Kidney (tissue), 14 donors: Measurements from ENCODE around the gene LEMD2. TPM values are rescaled to one million over a fixed set of nuclear protein-coding genes. Genes with fewer than 3 reads are reported as not detected.

Source experiments
- DNase-seq, 5 donors: peaks; one replicate each; pipeline ENCODE4 v3.0.0-alpha.2; 2013 to 2020
- FAIRE-seq: peaks from 2 replicates; lab custom pipeline; 2012; peaks lifted over from hg19 to GRCh38; lab: Jason Lieb, UNC
- H3K27ac ChIP-seq, 2 donors: one replicate each; pipeline ENCODE4 v1.7.0; 2013; ENCODE audit warnings: low read depth in 2 of 2, low read length in 2 of 2, inconsistent platforms in 1 of 2
- H3K27me3 ChIP-seq: one replicate; pipeline ENCODE4 v1.7.1; 2013; ENCODE audit warnings: low read length, inconsistent platforms; ENCODE audit not compliant: control insufficient read depth, insufficient read depth
- H3K36me3 ChIP-seq, 3 donors: one replicate each; pipeline versions ENCODE4 v1.7.0 to v1.7.1; 2013; ENCODE audit warnings: low read length in 3 of 3, control low read depth in 1 of 3, inconsistent platforms in 1 of 3; ENCODE audit not compliant: insufficient read depth in 3 of 3, control insufficient read depth in 2 of 3
- H3K4me1 ChIP-seq, 3 donors: one replicate each; pipeline versions ENCODE4 v1.7.0 to v1.7.1; 2013; ENCODE audit warnings: low read length in 3 of 3, inconsistent platforms in 1 of 3, low read depth in 1 of 3; ENCODE audit not compliant: control insufficient read depth in 2 of 3, insufficient read depth in 2 of 3
- H3K4me3 ChIP-seq, 3 donors: one replicate each; pipeline versions ENCODE4 v1.7.0 to v1.8.1; 2013; ENCODE audit warnings: low read length in 3 of 3, control low read depth in 1 of 3, inconsistent platforms in 1 of 3
- H3K9ac ChIP-seq, 3 donors: one replicate each; pipeline versions ENCODE4 v1.7.0 to v1.7.1; 2013; ENCODE audit warnings: low read length in 3 of 3, control low read depth in 1 of 3, inconsistent platforms in 1 of 3
- H3K9me3 ChIP-seq, 3 donors: one replicate each; pipeline versions ENCODE4 v1.7.0 to v1.7.1; 2013; ENCODE audit warnings: low read length in 3 of 3, control low read depth in 1 of 3, inconsistent platforms in 1 of 3; ENCODE audit not compliant: control insufficient read depth in 2 of 3, insufficient read depth in 1 of 3
- CTCF ChIP-seq: IDR thresholded peaks from 3 replicates; pipeline ENCODE4 v1.5.1; 2012; ENCODE audit warnings: mild to moderate bottlenecking, moderate library complexity, borderline replicate concordance; ENCODE audit not compliant: insufficient read depth; ENCODE audit errors: extremely low read depth
- intact Hi-C: fragments of 100-400 bp; cut with DNase I; formaldehyde crosslinking; loops from one replicate; pipeline ENCODE4 v1.11.1; 2022
- polyA plus RNA-seq: library from polyadenylated mRNA; stranded (reverse); fragments of 350-450 nt; fragmentation: Illumina TruSeq; extraction: RNeasy Lipid Tissue Mini Kit (QIAGEN cat#74804); gene quantifications from one replicate; pipeline ENCODE4 v1.2.3, GENCODE V29; 2014; ENCODE audit warnings: low read depth, low replicate concordance; ENCODE audit not compliant: insufficient read depth
- total RNA-seq: library from RNA; stranded (reverse); fragmentation: NEBNext Ultra II Directional; extraction: Animal tissue kit (Norgen Biotek cat#: 25700); gene quantifications from one replicate; pipeline ENCODE4 v1.2.1, GENCODE V29; 2021
- donor health status: control.
- donor health status: control.
- donor health status: control.
- donor health status: control.
- donor health status: control.
- donor health status: DM: yes; HTN: yes; CAD: no.
- donor health status: Normal renal cell carcinoma (clear cell type).

LEMD2 gene
- total and polyA plus RNA-seq, 2 donors from 2014 or later, result 36.4 to 57.1 TPM

DNA sequence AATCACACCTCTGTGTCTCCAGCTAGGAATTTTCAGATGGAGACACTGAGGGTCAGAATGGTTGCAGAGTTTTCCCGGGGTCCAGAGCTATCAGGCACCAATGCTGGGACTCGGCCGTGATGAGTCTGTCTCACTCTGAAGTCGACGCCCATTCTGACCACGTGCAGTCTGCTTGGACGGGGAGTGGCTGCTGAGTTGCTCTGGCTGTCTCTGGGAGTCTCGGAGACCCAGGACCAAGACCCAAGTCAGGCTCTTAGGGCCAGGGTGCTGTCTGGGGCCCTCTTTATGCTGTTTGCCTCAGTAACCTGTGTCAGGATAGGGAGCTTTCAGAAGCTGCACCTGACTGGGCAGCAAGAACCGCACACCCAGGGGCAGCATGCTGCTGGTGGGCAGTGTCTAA is 46.8 kb downstream of the LEMD2 start:
- Histone ChIP-seq H3K9me3 (no peaks in the 10 kb centered on the region), H3K27ac (no peak overlapping the region), H3K9ac (no peak overlapping the region), H3K4me1 (peaks cover 4 to 14% (median 13%) of the 10 kb centered on the region in 3 donors), H3K36me3 (no peaks in the 10 kb centered on the region), H3K4me3 (no peak overlapping the region), H3K27me3 (no peaks in the 10 kb centered on the region)
- TF ChIP-seq CTCF, result no peak
- FAIRE-seq (no peak), DNase-seq (no peak)
- intact Hi-C loops, result loop anchor here (10.0 kb wide), 1 partner anchor 283 kb away; no protein-coding TSS in a partner anchor

GRCh38 chr6:33740794-33741193 is 48.1 kb downstream of the LEMD2 start:
- intact Hi-C loops, result loop anchor here (10.0 kb wide), 1 partner anchor 284 kb away; no protein-coding TSS in a partner anchor
- Histone ChIP-seq H3K4me1 (peaks cover 4 to 13% (median 8%) of the 10 kb centered on the region in 3 donors), H3K27ac (no peak overlapping the region), H3K27me3 (no peaks in the 10 kb centered on the region), H3K36me3 (no peaks in the 10 kb centered on the region), H3K4me3 (no peak overlapping the region), H3K9ac (no peak overlapping the region), H3K9me3 (no peaks in the 10 kb centered on the region)
- DNase-seq (no peak), FAIRE-seq (no peak)
- no peak for TF ChIP-seq CTCF

DNA sequence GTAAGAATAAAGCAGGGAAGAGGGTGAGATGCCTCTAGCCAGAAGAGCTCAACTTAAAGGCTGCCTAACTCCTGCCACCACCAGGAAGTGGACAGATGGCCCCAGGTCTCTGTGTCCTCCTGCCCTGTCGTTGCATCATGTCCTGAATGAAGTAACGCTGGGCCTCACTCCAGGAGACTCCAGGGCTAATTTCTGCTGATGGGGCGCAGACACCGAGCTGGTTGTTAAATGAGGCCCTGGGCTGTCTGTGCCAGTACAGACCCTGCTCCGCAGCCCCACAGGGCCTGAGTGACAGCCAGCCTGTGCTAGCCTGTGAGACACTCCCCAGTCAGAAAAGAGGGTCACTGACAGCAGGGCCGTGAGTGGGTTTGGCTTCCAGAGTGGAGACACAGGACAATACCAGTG is 48.7 kb downstream of the LEMD2 start:
- H3K4me3 ChIP-seq, result no peak overlapping the region
- no peaks in the 10 kb centered on the region for H3K9me3 ChIP-seq
- intact Hi-C loops, result loop anchor here (10.0 kb wide), 1 partner anchor 285 kb away; no protein-coding TSS in a partner anchor
- H3K27me3 ChIP-seq, result no peaks in the 10 kb centered on the region
- TF ChIP-seq CTCF, result no peak
- H3K9ac ChIP-seq, result no peak overlapping the region
- H3K27ac ChIP-seq, result no peak overlapping the region
- no peak for FAIRE-seq
- no peaks in the 10 kb centered on the region for H3K36me3 ChIP-seq
- H3K4me1 ChIP-seq, result peaks cover 2 to 13% (median 5%) of the 10 kb centered on the region in 3 donors
- no peak for DNase-seq

DNA sequence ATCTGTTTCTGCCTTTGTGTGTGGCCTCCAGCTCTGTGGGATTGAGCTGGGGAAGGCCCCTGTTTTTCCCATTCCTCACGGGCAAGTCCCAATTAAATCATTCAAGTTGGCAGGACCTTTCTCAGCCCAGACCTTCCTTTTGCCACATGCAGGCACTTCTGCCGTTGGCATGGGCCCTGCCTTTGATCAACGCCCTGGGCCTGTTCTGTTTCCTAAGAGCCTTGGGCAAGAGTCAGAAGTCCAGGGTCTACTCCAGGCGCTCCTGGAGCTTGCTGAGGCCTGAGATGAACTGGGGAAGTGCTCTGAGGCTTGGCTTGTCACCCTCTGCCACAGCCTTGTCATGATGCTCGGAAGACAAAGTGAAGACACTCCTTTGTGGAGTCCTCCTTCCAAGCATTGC is 49.4 kb downstream of the LEMD2 start:
- no peak for TF ChIP-seq CTCF
- Histone ChIP-seq H3K4me3 (no peak overlapping the region), H3K27me3 (no peaks in the 10 kb centered on the region), H3K36me3 (no peaks in the 10 kb centered on the region), H3K9me3 (no peaks in the 10 kb centered on the region), H3K27ac (no peak overlapping the region), H3K9ac (no peak overlapping the region), H3K4me1 (peaks cover 2 to 6% (median 3%) of the 10 kb centered on the region in 3 donors)
- intact Hi-C loops, result no loop called here
- DNase-seq (no peak), FAIRE-seq (no peak)
